Astrocyte (in vitro differentiated cells and primary cell): ENCODE data around the gene COLQ.

Experiments
- EZH2 ChIP-seq: IDR thresholded peaks from 2 replicates; pipeline ENCODE4 v1.6.1; 2012; ENCODE audit warnings: mild to moderate bottlenecking, low read length, inconsistent platforms; ENCODE audit not compliant: insufficient read depth
- TF ChIP-seq, protein P1 (sequence below): IDR thresholded peaks from 2 replicates; pipeline ENCODE4 v1.5.1; 2011; ENCODE audit warnings: low read depth, mild to moderate bottlenecking, inconsistent platforms, low read length, moderate library complexity; ENCODE audit not compliant: insufficient read depth

DNA sequence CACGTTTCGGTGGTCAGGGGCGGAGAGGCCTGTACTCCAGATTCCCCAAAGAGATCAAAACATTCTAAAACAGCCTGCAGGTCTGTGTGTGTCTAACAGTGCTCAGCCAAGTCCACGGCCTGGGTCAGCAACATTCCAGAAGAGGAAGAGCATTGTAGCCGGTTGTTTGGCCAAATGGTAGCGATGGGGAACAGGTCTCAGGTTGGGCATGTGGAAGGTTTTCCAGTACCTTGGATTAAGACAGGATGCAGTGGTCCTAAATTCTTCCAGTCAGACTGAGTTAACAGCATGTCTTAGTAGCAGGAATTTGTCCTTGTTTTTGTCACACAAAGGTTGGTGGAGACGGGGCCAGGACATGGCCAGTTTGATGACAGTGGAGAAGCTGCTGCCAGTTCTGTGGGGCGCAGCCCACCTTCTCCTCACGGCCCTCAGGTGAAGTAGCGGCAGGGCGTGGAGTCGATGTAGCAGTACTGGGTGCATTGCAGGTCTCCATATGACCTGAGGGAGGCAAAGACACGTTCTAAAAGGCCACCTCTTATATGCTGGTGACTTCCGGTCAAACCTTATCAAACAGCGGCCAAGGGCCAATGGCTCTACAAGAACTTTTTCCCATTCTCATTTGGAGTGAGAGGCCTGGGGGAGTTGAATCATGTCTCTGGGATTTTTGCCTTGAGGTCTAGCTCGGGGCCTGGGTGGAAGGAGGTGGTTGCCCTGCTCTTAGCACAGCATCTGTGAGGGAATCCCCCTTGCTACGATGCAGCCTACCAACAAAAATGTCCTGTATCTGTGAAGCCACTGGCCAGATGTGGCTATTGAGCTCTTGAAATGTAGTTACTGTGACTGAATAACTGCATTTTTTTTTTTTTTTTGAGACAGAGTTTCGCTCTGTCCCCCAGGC, 70.0 kb downstream of the COLQ start:
- TF ChIP-seq, protein P1, sequence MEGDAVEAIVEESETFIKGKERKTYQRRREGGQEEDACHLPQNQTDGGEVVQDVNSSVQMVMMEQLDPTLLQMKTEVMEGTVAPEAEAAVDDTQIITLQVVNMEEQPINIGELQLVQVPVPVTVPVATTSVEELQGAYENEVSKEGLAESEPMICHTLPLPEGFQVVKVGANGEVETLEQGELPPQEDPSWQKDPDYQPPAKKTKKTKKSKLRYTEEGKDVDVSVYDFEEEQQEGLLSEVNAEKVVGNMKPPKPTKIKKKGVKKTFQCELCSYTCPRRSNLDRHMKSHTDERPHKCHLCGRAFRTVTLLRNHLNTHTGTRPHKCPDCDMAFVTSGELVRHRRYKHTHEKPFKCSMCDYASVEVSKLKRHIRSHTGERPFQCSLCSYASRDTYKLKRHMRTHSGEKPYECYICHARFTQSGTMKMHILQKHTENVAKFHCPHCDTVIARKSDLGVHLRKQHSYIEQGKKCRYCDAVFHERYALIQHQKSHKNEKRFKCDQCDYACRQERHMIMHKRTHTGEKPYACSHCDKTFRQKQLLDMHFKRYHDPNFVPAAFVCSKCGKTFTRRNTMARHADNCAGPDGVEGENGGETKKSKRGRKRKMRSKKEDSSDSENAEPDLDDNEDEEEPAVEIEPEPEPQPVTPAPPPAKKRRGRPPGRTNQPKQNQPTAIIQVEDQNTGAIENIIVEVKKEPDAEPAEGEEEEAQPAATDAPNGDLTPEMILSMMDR, result no peak
- no peak for TF ChIP-seq EZH2
